Ishikawa (cell line): ENCODE measurements around the gene MEST.

Source experiments
- CEBPB ChIP-seq: IDR thresholded peaks from 2 replicates; pipeline ENCODE4 v1.6.1; 2012
- EP300 ChIP-seq: IDR thresholded peaks from 2 replicates; pipeline ENCODE4 v1.6.1; 2012; ENCODE audit warnings: borderline replicate concordance
- RAD21 ChIP-seq: IDR thresholded peaks from 2 replicates; pipeline ENCODE4 v1.6.1; 2012; ENCODE audit warnings: low read depth
- TEAD4 ChIP-seq: IDR thresholded peaks from 2 replicates; pipeline ENCODE4 v1.6.1; 2012
- USF1 ChIP-seq: IDR thresholded peaks from 2 replicates; pipeline ENCODE4 v1.6.1; 2012
- YY1 ChIP-seq: IDR thresholded peaks from 2 replicates; pipeline ENCODE4 v1.6.1; 2012; ENCODE audit warnings: low read depth

- TF ChIP-seq CEBPB (no peak), RAD21 (no peak), TEAD4 (no peak), YY1 (no peak), EP300 (no peak), USF1 (no peak)
Observed at GRCh38 chr7:130506358-130506757, 14.5 kb downstream of the MEST start.
